Measurements from ENCODE around the gene SURF4. TPM values are rescaled to one million over a fixed set of nuclear protein-coding genes. Genes with fewer than 3 reads are reported as not detected.
"Not testable (repeated sequence)": the region's sequence is repeated elsewhere in the genome, so short reads cannot be mapped to it uniquely, and the experiment has no call there.

Gene SURF4
- total RNA-seq, 2 experiments from 2014 or later = 283 to 349 TPM

DNA sequence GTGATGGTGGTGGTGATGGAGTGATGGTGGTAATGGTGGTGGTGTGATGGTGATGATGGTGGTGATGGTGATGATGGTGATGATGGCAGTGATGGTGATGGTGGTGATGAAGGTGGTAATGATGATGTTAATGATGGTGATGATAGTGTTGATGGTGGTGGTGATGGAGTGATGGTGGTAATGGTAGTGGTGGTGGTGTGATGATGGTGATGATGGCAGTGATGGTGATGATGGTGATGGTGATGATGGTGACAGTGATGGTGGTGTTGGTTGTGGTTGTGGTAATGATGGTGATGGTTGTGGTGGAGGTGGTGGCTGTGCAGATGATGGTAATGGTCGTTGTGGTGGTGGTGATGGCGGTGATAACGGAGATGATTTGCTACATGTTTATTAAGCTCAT lies 7.6 kb upstream of the SURF4 start:
- ChIA-PET CTCF (no interaction called here), POLR2A (no interaction called here)
- H3K36me3 Mint-ChIP-seq (ENCODE audit: low read depth) = no peaks in the 10 kb centered on the region
- intact Hi-C loops (cut with DNase I, micrococcal nuclease) = no loop called here
- H3K27ac Mint-ChIP-seq = no peak overlapping the region
- no peaks in the 10 kb centered on the region for H3K9me3 Mint-ChIP-seq (ENCODE audit: low read depth)
- H3K4me1 Mint-ChIP-seq = no peaks in the 10 kb centered on the region
- ATAC-seq (no peak), DNase-seq (no peak)
- H3K4me3 Mint-ChIP-seq = no peak overlapping the region
- no peaks in the 10 kb centered on the region for H3K27me3 Mint-ChIP-seq

DNA sequence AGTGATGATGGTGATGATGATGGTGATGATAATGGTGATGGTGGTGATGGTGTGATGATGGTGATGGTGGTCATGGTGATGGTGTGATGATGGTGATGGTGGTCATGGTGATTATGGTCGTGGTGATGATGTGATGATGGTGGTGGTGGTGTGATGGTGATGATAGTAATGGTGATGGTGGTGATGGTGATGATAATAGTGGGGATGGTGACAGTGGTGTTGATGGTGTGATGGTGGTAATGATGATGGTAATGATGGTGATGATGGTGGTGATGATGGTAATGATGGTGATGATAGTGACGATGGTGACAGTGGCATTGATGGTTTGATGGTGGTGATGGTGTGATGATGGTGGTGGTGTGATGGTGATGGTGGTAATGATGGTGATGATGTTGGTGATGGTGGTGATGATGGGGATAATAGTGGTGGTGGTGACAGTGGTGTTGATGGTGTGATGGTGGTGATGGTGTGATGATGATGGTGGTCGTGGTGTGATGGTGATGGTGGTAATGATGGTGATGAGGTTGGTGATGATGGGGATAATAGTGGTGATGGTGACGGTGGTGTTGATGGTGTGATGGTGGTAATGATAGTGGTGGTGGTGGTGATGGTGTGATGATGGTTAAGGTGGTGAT lies 6.8 kb upstream of the SURF4 start:
- no peaks in the 10 kb centered on the region for H3K36me3 Mint-ChIP-seq (ENCODE audit: low read depth)
- DNase-seq (no peak), ATAC-seq (no peak)
- no peak overlapping the region for H3K27ac Mint-ChIP-seq
- no peak overlapping the region for H3K4me3 Mint-ChIP-seq
- no peaks in the 10 kb centered on the region for H3K27me3 Mint-ChIP-seq
- no peaks in the 10 kb centered on the region for H3K9me3 Mint-ChIP-seq (ENCODE audit: low read depth)
- POLR2A ChIA-PET = no interaction called here
- intact Hi-C loops (cut with DNase I, micrococcal nuclease) = no loop called here
- H3K4me1 Mint-ChIP-seq = no peaks in the 10 kb centered on the region
- CTCF ChIA-PET = no interaction called here

- POLR2A ChIA-PET = interaction anchor here (0.5 kb wide), 1 partner anchor 13 kb away, joined by 4 read pairs; no protein-coding TSS in a partner anchor
- no peaks in the 10 kb centered on the region for H3K36me3 Mint-ChIP-seq (ENCODE audit: low read depth)
- no peak overlapping the region for H3K27ac Mint-ChIP-seq
- H3K27me3 Mint-ChIP-seq = no peaks in the 10 kb centered on the region
- DNase-seq (no peak), ATAC-seq (no peak)
- H3K4me3 Mint-ChIP-seq = no peak overlapping the region
- intact Hi-C loops (cut with DNase I, micrococcal nuclease) = no loop called here
- no peaks in the 10 kb centered on the region for H3K9me3 Mint-ChIP-seq (ENCODE audit: low read depth)
- CTCF ChIA-PET = interaction anchor here (1.0 kb wide), 1 partner anchor 55 kb away, joined by 3 read pairs; no protein-coding TSS in a partner anchor
- H3K4me1 Mint-ChIP-seq = peaks cover 2% of the 10 kb centered on the region
Observed at GRCh38 chr9:133380734-133381133, 4.9 kb upstream of the SURF4 start.

- no peak overlapping the region for H3K27ac Mint-ChIP-seq
- CTCF ChIA-PET = interaction anchor here (0.6 kb wide), 1 partner anchor 110 kb away, joined by 4 read pairs; no protein-coding TSS in a partner anchor
- no peak for DNase-seq
- peaks cover 7% of the 10 kb centered on the region for H3K36me3 Mint-ChIP-seq (ENCODE audit: low read depth)
- ATAC-seq = no peak
- intact Hi-C loops (cut with DNase I, micrococcal nuclease) = loop anchor here in 1 of 2 experiments (10.0 kb wide), 3 partner anchors 505 to 1025 kb away; partner anchors contain the start of genes AK8, SETX, SPACA9 and VAV2
- H3K27me3 Mint-ChIP-seq = no peaks in the 10 kb centered on the region
- no peaks in the 10 kb centered on the region for H3K9me3 Mint-ChIP-seq (ENCODE audit: low read depth)
- peaks cover 5% of the 10 kb centered on the region for H3K4me1 Mint-ChIP-seq
- POLR2A ChIA-PET = no interaction called here
- no peak overlapping the region for H3K4me3 Mint-ChIP-seq
Observed at GRCh38 chr9:133379153-133380086, 3.6 kb upstream of the SURF4 start.

DNA sequence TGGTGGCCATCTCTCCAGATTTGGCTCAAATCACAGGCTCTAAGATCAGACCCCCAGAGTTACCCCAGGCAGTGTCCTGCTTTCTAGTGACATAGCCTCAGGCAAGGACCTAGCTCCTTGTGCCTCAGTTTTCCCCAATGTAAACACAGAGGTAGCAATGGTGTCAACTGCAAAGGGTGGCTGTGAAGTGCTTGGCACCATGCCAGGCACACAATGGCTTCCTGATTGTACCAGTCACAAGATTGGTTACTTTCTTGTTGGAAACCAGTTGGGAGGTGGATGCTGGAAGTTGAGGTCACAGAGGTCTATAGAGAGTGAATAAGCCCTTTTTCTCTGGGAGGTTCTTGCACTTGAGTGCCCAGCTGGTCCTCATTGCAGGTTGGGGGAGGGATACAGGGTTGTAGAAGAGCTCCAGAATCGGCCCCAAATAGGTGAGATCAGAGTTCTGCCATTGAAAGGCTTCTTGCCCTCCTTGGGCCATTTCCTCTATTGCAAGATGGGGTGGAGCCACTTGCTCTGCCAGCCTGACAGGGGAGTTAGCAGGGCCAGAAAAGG lies 2.6 kb upstream of the SURF4 start:
- no peaks in the 10 kb centered on the region for H3K27me3 Mint-ChIP-seq
- CTCF ChIA-PET = interaction anchor here (2.3 kb wide), 1 partner anchor 39 kb away, joined by 10 read pairs; no protein-coding TSS in a partner anchor
- intact Hi-C loops (cut with DNase I, micrococcal nuclease) = loop anchor here in 1 of 2 experiments (10.0 kb wide), 3 partner anchors 504 to 1024 kb away; partner anchors contain the start of genes AK8, SETX, SPACA9 and VAV2
- ATAC-seq = no peak
- no peaks in the 10 kb centered on the region for H3K9me3 Mint-ChIP-seq (ENCODE audit: low read depth)
- H3K4me3 Mint-ChIP-seq = no peak overlapping the region
- DNase-seq = no peak
- POLR2A ChIA-PET = no interaction called here
- H3K36me3 Mint-ChIP-seq (ENCODE audit: low read depth) = peaks cover 13% of the 10 kb centered on the region
- peaks cover 10% of the 10 kb centered on the region for H3K4me1 Mint-ChIP-seq
- no peak overlapping the region for H3K27ac Mint-ChIP-seq

DNA sequence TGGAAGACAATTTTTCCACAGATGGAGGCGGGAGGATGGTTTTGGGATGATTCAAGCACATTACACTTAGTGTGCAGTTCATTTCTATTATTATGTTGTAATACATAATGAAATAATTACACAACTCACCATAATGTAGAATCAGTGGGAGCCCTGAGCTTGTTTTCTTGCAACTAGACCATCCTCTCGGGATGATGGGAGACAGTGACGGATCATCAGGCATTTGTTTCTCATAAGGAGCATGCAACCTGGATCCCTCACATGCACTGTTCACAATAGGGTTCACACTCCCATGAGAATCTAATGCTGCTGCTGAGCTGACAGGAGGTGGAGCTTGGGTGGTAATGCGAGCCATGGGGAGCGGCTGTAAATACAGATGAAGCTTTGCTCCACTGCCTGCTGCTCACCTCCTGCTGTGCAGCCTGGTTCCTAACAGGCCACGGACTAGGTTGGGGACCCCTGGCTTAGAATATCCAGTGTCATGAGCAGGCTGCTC lies 1.9 kb upstream of the SURF4 start:
- ChIA-PET CTCF (interaction anchor here (0.6 to 2.3 kb wide), 6 partner anchors 9 to 101 kb away, joined by 3 to 10 read pairs (median 5); partner anchors contain the start of gene SLC2A6), POLR2A (no interaction called here)
- intact Hi-C loops (cut with DNase I, micrococcal nuclease) = loop anchor here in 1 of 2 experiments (2.0 to 10.0 kb wide), 5 partner anchors 355 to 1023 kb away; partner anchors contain the start of genes AK8, BRD3, SETX and SPACA9
- no peak overlapping the region for H3K4me3 Mint-ChIP-seq
- ATAC-seq (no peak), DNase-seq (no peak)
- no peaks in the 10 kb centered on the region for H3K9me3 Mint-ChIP-seq (ENCODE audit: low read depth)
- H3K27ac Mint-ChIP-seq = no peak overlapping the region
- peaks cover 17% of the 10 kb centered on the region for H3K4me1 Mint-ChIP-seq
- H3K27me3 Mint-ChIP-seq = no peaks in the 10 kb centered on the region
- H3K36me3 Mint-ChIP-seq (ENCODE audit: low read depth) = peaks cover 19% of the 10 kb centered on the region

DNA sequence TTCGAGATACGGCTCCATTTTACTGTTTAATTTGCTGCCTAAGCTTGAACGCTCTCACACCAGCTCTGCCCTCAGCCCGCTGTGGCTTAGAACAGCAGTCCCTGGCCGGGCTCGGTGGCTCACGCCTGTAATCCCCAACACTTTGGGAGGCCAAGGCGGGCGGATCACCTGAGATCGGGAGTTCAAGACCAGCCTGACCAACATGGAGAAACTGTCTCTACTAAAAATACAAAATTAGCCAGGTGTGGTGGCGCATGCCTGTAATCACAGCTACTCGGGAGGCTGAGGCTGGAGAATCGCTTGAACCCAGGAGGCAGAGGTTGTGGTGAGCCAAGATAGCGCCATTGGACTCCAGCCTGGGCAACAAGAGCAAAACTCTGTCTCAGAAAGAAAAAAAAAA lies 1.4 kb upstream of the SURF4 start:
- not testable (repeated sequence) for H3K9me3 Mint-ChIP-seq (ENCODE audit: low read depth); H3K27me3 Mint-ChIP-seq; DNase-seq; ATAC-seq; H3K27ac Mint-ChIP-seq
- Mint-ChIP-seq H3K4me3 (peak overlapping the region; percentile 30), H3K36me3 (ENCODE audit: low read depth) (peaks cover 24% of the 10 kb centered on the region), H3K4me1 (peaks cover 22% of the 10 kb centered on the region)
- intact Hi-C loops (cut with DNase I, micrococcal nuclease) = loop anchor here in 1 of 2 experiments (2.0 to 10.0 kb wide), 5 partner anchors 354 to 1022 kb away; partner anchors contain the start of genes AK8, BRD3, SETX and SPACA9
- POLR2A ChIA-PET = interaction anchor here (0.7 to 1.4 kb wide), 4 partner anchors 30 to 896 kb away, joined by 3 read pairs; partner anchors contain the start of gene MED22
- CTCF ChIA-PET = interaction anchor here (0.6 to 2.3 kb wide), 7 partner anchors 9 to 759 kb away, joined by 3 to 10 read pairs (median 4); partner anchors contain the start of genes SLC2A6 and WDR5

DNA sequence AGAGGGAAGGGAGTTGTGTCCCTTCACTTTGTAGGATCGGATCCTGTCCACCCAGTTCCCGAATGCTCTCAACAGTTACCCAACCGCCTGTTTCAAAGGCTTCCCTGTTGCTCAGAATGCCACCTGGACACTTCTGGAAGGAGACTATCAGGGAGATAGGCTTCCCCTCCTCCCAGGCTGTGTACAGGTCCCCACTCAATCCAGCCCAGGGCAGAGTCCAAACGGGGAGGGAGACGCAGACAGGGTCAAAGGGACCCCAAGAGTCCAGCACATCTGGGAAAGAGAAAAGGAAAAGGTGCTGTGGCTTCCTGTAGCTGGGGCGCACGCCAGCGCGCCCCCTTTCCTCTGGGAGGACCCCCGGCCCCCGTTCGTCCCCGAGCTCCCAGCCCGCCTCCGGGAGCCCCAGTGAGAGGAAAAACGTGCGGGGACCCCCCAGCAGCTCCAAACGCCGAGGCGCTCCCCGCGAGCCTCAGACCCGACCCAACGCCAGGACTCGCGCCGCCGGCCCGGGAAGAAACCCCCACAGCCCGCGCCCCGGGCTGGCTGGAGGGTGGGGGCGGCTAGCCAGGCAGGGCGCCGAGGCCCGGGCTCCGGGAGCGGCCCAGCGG lies 640 bp downstream of the SURF4 start:
- intact Hi-C loops (cut with DNase I, micrococcal nuclease) = loop anchor here in 1 of 2 experiments (10.0 kb wide), 3 partner anchors 500 to 1020 kb away; partner anchors contain the start of genes AK8, SETX, SPACA9 and VAV2
- CTCF ChIA-PET = interaction anchor here (0.6 to 6.2 kb wide), 11 partner anchors 9 to 1052 kb away, joined by 3 to 44 read pairs (median 4); partner anchors contain the start of genes DDX31, REXO4, SURF1 and SURF2
- Mint-ChIP-seq H3K36me3 (ENCODE audit: low read depth) (peaks cover 43% of the 10 kb centered on the region), H3K27me3 (no peaks in the 10 kb centered on the region), H3K9me3 (ENCODE audit: low read depth) (no peaks in the 10 kb centered on the region), H3K27ac (peak overlapping the region; percentile 99), H3K4me3 (peak overlapping the region; percentile 100), H3K4me1 (peaks cover 42% of the 10 kb centered on the region)
- ATAC-seq (no peak), DNase-seq (peak; percentile 51)
- POLR2A ChIA-PET = interaction anchor here (1.1 to 9.9 kb wide), 3 partner anchors 13 to 345 kb away, joined by 3 to 287 read pairs (median 8); partner anchors contain the start of genes GTF3C5, MED22, RPL7A and SURF1

DNA sequence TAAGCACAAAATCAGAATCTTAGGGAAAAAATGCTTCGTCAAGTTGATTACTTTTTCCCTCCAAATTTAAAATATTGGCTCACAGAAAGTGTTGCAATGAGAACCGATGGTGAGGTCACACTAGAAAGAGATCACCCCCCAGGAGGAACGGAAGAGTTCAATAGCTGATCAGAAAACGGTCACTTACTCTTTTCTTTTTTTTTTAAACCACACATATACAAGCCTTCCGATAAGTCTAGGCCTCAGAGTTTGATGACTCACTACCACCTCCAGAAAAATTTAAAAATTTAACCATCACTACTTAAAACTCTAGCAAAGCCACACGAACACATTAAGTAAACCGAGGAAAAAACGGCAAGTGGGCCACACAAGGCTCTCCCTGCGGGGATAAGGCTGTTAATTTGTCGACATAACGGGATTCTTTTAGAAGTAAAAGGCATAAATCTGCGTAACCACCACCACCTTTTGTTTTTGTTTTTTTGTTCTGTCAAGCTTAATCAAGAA lies 1.2 kb downstream of the SURF4 start:
- ATAC-seq (peak; percentile 24), DNase-seq (peak; percentile 54)
- peaks cover 48% of the 10 kb centered on the region for H3K4me1 Mint-ChIP-seq
- ChIA-PET CTCF (interaction anchor here (0.6 to 6.2 kb wide), 11 partner anchors 9 to 1051 kb away, joined by 3 to 44 read pairs (median 4); partner anchors contain the start of genes DDX31, REXO4, SURF1 and SURF2), POLR2A (interaction anchor here (0.6 to 9.9 kb wide), 4 partner anchors 12 to 1016 kb away, joined by 3 to 287 read pairs (median 6); partner anchors contain the start of genes GTF3C5, MED22, RPL7A and SURF1)
- H3K4me3 Mint-ChIP-seq = peak overlapping the region; percentile 100
- peak overlapping the region; percentile 99 for H3K27ac Mint-ChIP-seq
- intact Hi-C loops (cut with DNase I, micrococcal nuclease) = loop anchor here (5.0 to 10.0 kb wide), 5 partner anchors 232 to 1020 kb away; partner anchors contain the start of genes AK8 (in 1 of the 2), SETX (in 1 of the 2), SPACA9 (in 1 of the 2) and VAV2 (in 1 of the 2)
- H3K27me3 Mint-ChIP-seq = no peaks in the 10 kb centered on the region
- no peaks in the 10 kb centered on the region for H3K9me3 Mint-ChIP-seq (ENCODE audit: low read depth)
- peaks cover 49% of the 10 kb centered on the region for H3K36me3 Mint-ChIP-seq (ENCODE audit: low read depth)

Data from activated CD4-positive, alpha-beta T cell treated with anti-CD3 and anti-CD28 coated beads for 36 hours (primary cell).